Ovary (tissue), 9 donors: ENCODE data around the gene SERINC3. TPM values are rescaled to one million over a fixed set of nuclear protein-coding genes. Genes with fewer than 3 reads are reported as not detected.

Experiments
- DNase-seq, 5 donors: peaks; one replicate each; pipeline ENCODE4 v3.0.0-alpha.2; 2019 to 2020
- H3K27ac ChIP-seq, 2 donors: fragments of 200-600 bp; one replicate each; pipeline versions ENCODE4 v1.5.1 to v1.8.0; 2019 to 2022
- H3K27me3 ChIP-seq: fragments of 200-600 bp; one replicate; pipeline ENCODE4 v1.8.0; 2022
- H3K36me3 ChIP-seq: fragments of 200-600 bp; sonication (generic); one replicate; pipeline ENCODE4 v1.5.1; 2019
- H3K4me1 ChIP-seq: one replicate; pipeline ENCODE4 v1.8.1; 2013; ENCODE audit warnings: mild to moderate bottlenecking, moderate library complexity; ENCODE audit not compliant: insufficient read depth
- H3K4me3 ChIP-seq: fragments of 200-600 bp; sonication (generic); one replicate; pipeline ENCODE4 v1.5.1; 2017
- H3K9me3 ChIP-seq, 2 donors: fragments of 200-600 bp in 1 of 2; sonication (generic) in 1 of 2; one replicate each; pipeline versions ENCODE4 v1.5.1 to v1.8.1; 2013 to 2019; ENCODE audit warnings: mild to moderate bottlenecking in 1 of 2, moderate library complexity in 1 of 2
- CTCF ChIP-seq, 3 donors: fragments of 450-650 bp in 2 of 3; fragments of 200-600 bp in 1 of 3; IDR thresholded peaks; one replicate each; pipeline versions ENCODE4 v1.5.1 to v1.8.0; 2016 to 2022; ENCODE audit warnings: antibody characterized with exemption in 3 of 3, mild to moderate bottlenecking in 1 of 3
- EP300 ChIP-seq: sonication (generic); formaldehyde crosslinking; IDR thresholded peaks from one replicate; pipeline ENCODE4 v1.6.1; 2017; ENCODE audit warnings: antibody characterized with exemption
- POLR2A ChIP-seq: fragments of 450-650 bp; IDR thresholded peaks from one replicate; pipeline ENCODE4 v1.6.1; 2017; ENCODE audit warnings: antibody characterized with exemption, mild to moderate bottlenecking, moderate library complexity
- whole genome bisulfite sequencing, 3 donors: extraction: QIAGEN DNeasy Blood & Tissue Kit in 1 of 3; methylation state at CpG; one replicate each; pipeline versions ENCODE4 v1.1.5 to v1.1.7; 2013 to 2017; 5-methylcytosine and 5-hydroxymethylcytosine counted together
- intact Hi-C, 4 donors: fragments of 100-400 bp; cut with DNase I; formaldehyde crosslinking; loops; one replicate each; pipeline versions ENCODE4 v1.11.0 to v1.15.1; 2022 to 2023
- polyA plus RNA-seq, 2 donors: library from polyadenylated mRNA; stranded (reverse); fragments of 200-250 nt in 1 of 2; fragments of 350-450 nt in 1 of 2; fragmentation: Illumina TruSeq in 1 of 2; extraction: RNeasy Lipid Tissue Mini Kit (QIAGEN cat#74804) in 1 of 2; gene quantifications; one replicate each; pipeline ENCODE4 v1.2.3, GENCODE V29; 2013 to 2014
- total RNA-seq, 7 donors: library from RNA; depleted of rRNA in 2 of 7; stranded (reverse); fragments of >200 nt in 2 of 7; fragmentation: NEBNext Ultra II Directional in 3 of 7; extraction: Animal tissue kit (Norgen Biotek cat#: 25700) in 3 of 7; gene quantifications; one replicate each; pipeline versions ENCODE4 v1.1.0 to v1.2.4, GENCODE V29; 2016 to 2023
- donor health status: DM: no; HTN: no; CAD: no; lungs with moderate emphysema.
- donor health status: DM: no; HTN: no; CAD: no.
- donor health status: Bipolar disorder and iron deficiency.
- donor health status: DM: yes; HTN: yes; CAD: no.
- donor health status: DM: no; HTN: no; CAD: no.
- donor health status: DM: yes; HTN: yes; CAD: no.

Gene SERINC3
- total and polyA plus RNA-seq, 9 donors, result 52.1 to 171 (median 90.1) TPM

- DNase-seq, result no peak
- TF ChIP-seq EP300 (no peak), CTCF (IDR thresholded peaks at IDR 0.05) (no peak), POLR2A (no peak)
- H3K4me1 ChIP-seq, result peaks cover 6% of the 10 kb centered on the region
- H3K27me3 ChIP-seq, result no peaks in the 10 kb centered on the region
- no peaks in the 10 kb centered on the region for H3K36me3 ChIP-seq
- H3K9me3 ChIP-seq, result no peaks in the 10 kb centered on the region
- no peak overlapping the region for H3K27ac ChIP-seq
- no peak overlapping the region for H3K4me3 ChIP-seq
- intact Hi-C loops, result loop anchor here in 1 of 4 donors (10.0 kb wide), 1 partner anchor 57 kb away; no protein-coding TSS in a partner anchor
- 95 to 96% (median 96%) methylated on average over 8 of the region's 8 CpGs for WGBS, 3 donors
Measured at GRCh38 chr20:44547419-44547818, 25.5 kb upstream of the SERINC3 start.

DNA sequence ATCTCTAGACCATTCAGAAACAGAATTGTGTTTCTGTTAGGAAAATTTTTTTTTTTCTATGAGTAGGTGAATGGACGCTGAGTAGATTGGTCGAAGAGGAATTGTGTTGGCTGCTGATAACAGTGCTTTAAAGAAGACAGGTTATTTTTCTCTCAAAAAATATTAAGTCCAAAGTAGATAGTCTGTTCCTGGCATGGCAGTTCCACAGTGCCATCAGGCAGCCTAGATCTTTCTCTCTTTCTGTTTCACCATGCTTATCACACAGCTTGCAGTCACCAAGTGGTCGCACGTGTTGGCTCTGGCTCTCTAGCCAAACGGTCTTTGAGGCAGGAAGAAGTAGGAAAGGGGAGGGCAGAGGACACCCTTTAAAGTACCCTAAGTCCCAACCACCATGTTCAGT, 22.4 kb upstream of the SERINC3 start:
- intact Hi-C loops, result loop anchor here in 1 of 4 donors (10.0 kb wide), 1 partner anchor 61 kb away; no protein-coding TSS in a partner anchor
- no peaks in the 10 kb centered on the region for H3K27me3 ChIP-seq
- H3K9me3 ChIP-seq, result no peaks in the 10 kb centered on the region
- no peak overlapping the region for H3K4me3 ChIP-seq
- WGBS, 3 donors, result 67 to 80% (median 79%) methylated on average over 5 of the region's 5 CpGs
- no peak for DNase-seq
- H3K36me3 ChIP-seq, result no peaks in the 10 kb centered on the region
- no peak overlapping the region for H3K27ac ChIP-seq
- H3K4me1 ChIP-seq, result peaks cover 6% of the 10 kb centered on the region
- TF ChIP-seq CTCF (IDR thresholded peaks at IDR 0.05) (no peak), EP300 (no peak), POLR2A (no peak)

DNA sequence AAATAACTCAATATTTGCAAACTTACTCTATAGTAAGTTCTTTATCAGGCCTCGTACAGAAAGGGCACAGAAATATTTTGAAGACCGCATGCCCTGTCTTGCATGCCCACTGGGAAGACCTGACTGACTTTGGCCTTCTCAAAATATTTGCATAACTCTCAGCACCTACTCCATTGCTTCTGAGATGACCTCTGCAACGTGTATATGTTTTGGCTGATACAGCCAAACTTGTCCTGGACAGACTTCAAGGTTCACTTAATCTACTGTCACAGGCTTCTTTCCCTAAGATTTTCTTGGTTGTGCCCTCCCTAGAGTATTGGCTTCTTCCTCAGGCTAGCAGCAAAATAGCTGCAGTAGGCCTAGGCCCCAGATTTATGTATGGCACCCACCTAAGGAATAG, 21.5 kb upstream of the SERINC3 start:
- TF ChIP-seq CTCF (IDR thresholded peaks at IDR 0.05), result no peak
- no peak for TF ChIP-seq POLR2A
- no peak for TF ChIP-seq EP300
- Histone ChIP-seq H3K36me3 (no peaks in the 10 kb centered on the region), H3K27ac (no peak overlapping the region), H3K27me3 (no peaks in the 10 kb centered on the region), H3K4me1 (peaks cover 6% of the 10 kb centered on the region), H3K4me3 (no peak overlapping the region), H3K9me3 (no peaks in the 10 kb centered on the region)
- no peak for DNase-seq
- intact Hi-C loops, result loop anchor here in 1 of 4 donors (10.0 kb wide), 1 partner anchor 61 kb away; no protein-coding TSS in a partner anchor
- WGBS, 3 donors, result 55 to 74% (median 67%) methylated on average over 3 of the region's 3 CpGs

GRCh38 chr20:44542890-44543289, 21.0 kb upstream of the SERINC3 start:
- DNase-seq, result no peak
- intact Hi-C loops, result loop anchor here in 1 of 4 donors (10.0 kb wide), 1 partner anchor 62 kb away; no protein-coding TSS in a partner anchor
- TF ChIP-seq POLR2A (no peak), EP300 (no peak), CTCF (IDR thresholded peaks at IDR 0.05) (no peak)
- no peaks in the 10 kb centered on the region for H3K9me3 ChIP-seq
- no peaks in the 10 kb centered on the region for H3K36me3 ChIP-seq
- H3K4me1 ChIP-seq, result peaks cover 5% of the 10 kb centered on the region
- no peak overlapping the region for H3K4me3 ChIP-seq
- H3K27me3 ChIP-seq, result no peaks in the 10 kb centered on the region
- WGBS, 3 donors, result 58 to 77% (median 66%) methylated on average over 1 of the region's 1 CpG
- H3K27ac ChIP-seq, result no peak overlapping the region
